ENCODE data around the gene NUP88. TPM values are rescaled to one million over a fixed set of nuclear protein-coding genes. Genes with fewer than 3 reads are reported as not detected.
"Not testable (repeated sequence)": the region's sequence is repeated elsewhere in the genome, so short reads cannot be mapped to it uniquely, and the experiment has no call there.

The NUP88 gene
- polyA plus RNA-seq, 1 donor: 55.3 TPM

- 0% methylated on average over 1 of the region's 75 CpGs for WGBS (ENCODE audit: insufficient coverage, low lambda C conversion rate)
- DNase-seq: peak; percentile 92 to 94
- Histone ChIP-seq H3K27me3 (ENCODE audit: control insufficient read depth, insufficient read depth, low read length) (no peaks in the 10 kb centered on the region), H3K4me1 (ENCODE audit: control insufficient read depth, insufficient read depth, low read length) (peaks cover 10% of the 10 kb centered on the region), H3K4me3 (ENCODE audit: low read length) (peak within 1 kb of the TSS; percentile 75), H3K9me3 (ENCODE audit: control insufficient read depth, low read depth, low read length) (no peaks in the 10 kb centered on the region), H3K27ac (ENCODE audit: low read length) (peak within 1 kb of the TSS; percentile 37), H3K36me3 (ENCODE audit: control insufficient read depth, insufficient read depth, low read length) (peaks cover 39% of the 10 kb centered on the region)
Observed at GRCh38 chr17:5438716-5439445, 19.4 kb upstream of the NUP88 start, which contains the start of gene C1QBP. Gene C1QBP, minus strand, starts transcription at chr17:5439155. Its CDS starts 82 bp downstream, at chr17:5439073.

DNA sequence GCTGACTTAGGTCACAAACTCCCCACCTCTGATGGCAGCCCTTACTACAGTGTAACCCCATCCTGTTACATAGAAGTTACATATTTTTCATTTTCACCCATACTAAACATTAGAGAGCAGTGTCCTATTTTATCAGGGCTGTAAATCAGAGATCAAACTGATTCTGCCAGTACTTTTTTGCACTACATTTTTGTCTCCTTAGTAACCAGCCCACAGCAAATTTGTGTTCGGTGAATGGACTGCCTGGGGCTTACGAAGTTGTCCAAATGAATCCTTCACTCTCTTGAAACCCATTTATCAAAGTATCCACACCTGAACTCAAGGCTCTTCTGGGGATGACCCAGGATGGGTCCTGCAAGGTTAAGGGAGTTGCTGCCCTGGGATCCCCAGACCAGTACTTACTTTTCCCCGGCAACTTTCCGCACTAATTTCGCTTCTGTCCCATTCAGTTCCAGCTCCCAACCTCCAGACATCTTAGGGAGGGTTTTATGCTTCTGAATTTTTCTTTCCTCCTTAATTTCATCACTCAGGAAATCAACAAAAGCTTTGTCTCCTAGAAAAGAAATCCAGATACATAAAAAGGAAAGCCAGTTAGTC is 18.4 kb upstream of the NUP88 start:
- Histone ChIP-seq H3K27me3 (ENCODE audit: control insufficient read depth, insufficient read depth, low read length) (no peaks in the 10 kb centered on the region), H3K27ac (ENCODE audit: low read length) (no peak overlapping the region), H3K4me1 (ENCODE audit: control insufficient read depth, insufficient read depth, low read length) (peaks cover 10% of the 10 kb centered on the region), H3K4me3 (ENCODE audit: low read length) (peak overlapping the region; percentile 75), H3K36me3 (ENCODE audit: control insufficient read depth, insufficient read depth, low read length) (peaks cover 41% of the 10 kb centered on the region), H3K9me3 (ENCODE audit: control insufficient read depth, low read depth, low read length) (no peaks in the 10 kb centered on the region)
- no peak for DNase-seq
- 57% methylated on average over 3 of the region's 5 CpGs for WGBS (ENCODE audit: insufficient coverage, low lambda C conversion rate)

DNA sequence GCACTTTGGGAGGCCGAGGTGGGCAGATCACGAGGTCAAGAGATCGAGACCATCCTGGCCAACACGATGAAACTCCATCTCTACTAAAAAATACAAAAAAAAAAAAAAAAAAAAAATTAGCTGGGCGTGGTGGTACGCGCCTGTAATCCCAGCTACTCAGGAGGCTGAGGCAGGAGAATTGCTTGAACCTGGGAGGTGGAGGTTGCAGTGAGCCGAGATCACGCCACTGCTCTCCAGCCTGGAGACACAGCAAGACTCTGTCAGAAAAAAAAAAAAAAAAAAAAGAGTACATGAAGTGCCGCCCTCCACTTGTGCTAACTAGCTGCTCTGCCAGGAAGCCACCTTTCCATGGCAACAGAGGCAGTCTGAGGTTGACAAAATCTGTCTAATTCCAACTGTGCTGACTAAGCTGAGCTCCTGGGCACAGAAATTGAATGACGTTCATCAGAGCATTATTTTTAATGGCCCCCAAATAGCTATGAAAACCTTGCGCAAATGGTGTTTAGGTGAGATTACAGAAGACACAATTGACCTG is 16.4 kb upstream of the NUP88 start:
- not testable (repeated sequence) for DNase-seq; H3K27ac ChIP-seq (ENCODE audit: low read length); H3K4me1 ChIP-seq (ENCODE audit: control insufficient read depth, insufficient read depth, low read length); H3K4me3 ChIP-seq (ENCODE audit: low read length); H3K9me3 ChIP-seq (ENCODE audit: control insufficient read depth, low read depth, low read length); H3K27me3 ChIP-seq (ENCODE audit: control insufficient read depth, insufficient read depth, low read length)
- peaks cover 51% of the 10 kb centered on the region for H3K36me3 ChIP-seq (ENCODE audit: control insufficient read depth, insufficient read depth, low read length)
- WGBS (ENCODE audit: insufficient coverage, low lambda C conversion rate): no CpG with 5 or more reads among the region's 12 CpGs

DNA sequence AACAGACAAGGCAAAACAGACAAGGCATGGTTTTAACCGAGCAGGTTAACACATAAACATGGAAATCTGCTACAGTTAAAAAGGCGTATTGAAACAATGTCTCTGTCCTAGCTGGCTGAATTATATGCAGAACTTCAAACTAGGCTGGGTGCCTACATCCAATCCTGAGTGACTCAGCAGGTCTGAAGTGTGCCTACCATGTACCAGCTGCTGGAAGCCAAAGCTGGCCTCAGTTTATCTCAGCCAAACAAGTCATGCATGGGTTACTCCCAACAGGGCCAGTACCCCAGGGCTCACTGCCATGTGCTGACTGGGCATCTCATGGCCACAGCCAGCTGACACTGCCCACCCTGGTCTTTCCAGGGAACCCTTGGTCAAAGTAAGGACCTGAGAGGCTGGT is 15.5 kb upstream of the NUP88 start:
- peaks cover 57% of the 10 kb centered on the region for H3K36me3 ChIP-seq (ENCODE audit: control insufficient read depth, insufficient read depth, low read length)
- no peak overlapping the region for H3K4me3 ChIP-seq (ENCODE audit: low read length)
- H3K9me3 ChIP-seq (ENCODE audit: control insufficient read depth, low read depth, low read length): no peaks in the 10 kb centered on the region
- no peak for DNase-seq
- H3K27ac ChIP-seq (ENCODE audit: low read length): no peak overlapping the region
- WGBS (ENCODE audit: insufficient coverage, low lambda C conversion rate): no CpG with 5 or more reads among the region's 2 CpGs
- H3K27me3 ChIP-seq (ENCODE audit: control insufficient read depth, insufficient read depth, low read length): no peaks in the 10 kb centered on the region
- peaks cover 10% of the 10 kb centered on the region for H3K4me1 ChIP-seq (ENCODE audit: control insufficient read depth, insufficient read depth, low read length)

- H3K4me3 ChIP-seq (ENCODE audit: low read length): no peak overlapping the region
- DNase-seq: no peak
- H3K27me3 ChIP-seq (ENCODE audit: control insufficient read depth, insufficient read depth, low read length): no peaks in the 10 kb centered on the region
- H3K27ac ChIP-seq (ENCODE audit: low read length): no peak overlapping the region
- no peaks in the 10 kb centered on the region for H3K4me1 ChIP-seq (ENCODE audit: control insufficient read depth, insufficient read depth, low read length)
- H3K9me3 ChIP-seq (ENCODE audit: control insufficient read depth, low read depth, low read length): no peaks in the 10 kb centered on the region
- peaks cover 81% of the 10 kb centered on the region for H3K36me3 ChIP-seq (ENCODE audit: control insufficient read depth, insufficient read depth, low read length)
- no CpG with 5 or more reads among the region's 3 CpGs for WGBS (ENCODE audit: insufficient coverage, low lambda C conversion rate)
Observed at GRCh38 chr17:5431949-5432556, 12.6 kb upstream of the NUP88 start.

GRCh38 chr17:5431234-5431633 is 11.8 kb upstream of the NUP88 start:
- WGBS (ENCODE audit: insufficient coverage, low lambda C conversion rate): no CpG with 5 or more reads among the region's 5 CpGs
- H3K9me3 ChIP-seq (ENCODE audit: control insufficient read depth, low read depth, low read length); DNase-seq; H3K27me3 ChIP-seq (ENCODE audit: control insufficient read depth, insufficient read depth, low read length); H3K4me3 ChIP-seq (ENCODE audit: low read length); H3K4me1 ChIP-seq (ENCODE audit: control insufficient read depth, insufficient read depth, low read length); H3K27ac ChIP-seq (ENCODE audit: low read length): not testable (repeated sequence)
- peaks cover 79% of the 10 kb centered on the region for H3K36me3 ChIP-seq (ENCODE audit: control insufficient read depth, insufficient read depth, low read length)

GRCh38 chr17:5430413-5430999 is 11.0 kb upstream of the NUP88 start:
- Histone ChIP-seq H3K4me1 (ENCODE audit: control insufficient read depth, insufficient read depth, low read length) (no peaks in the 10 kb centered on the region), H3K36me3 (ENCODE audit: control insufficient read depth, insufficient read depth, low read length) (peaks cover 84% of the 10 kb centered on the region), H3K27me3 (ENCODE audit: control insufficient read depth, insufficient read depth, low read length) (no peaks in the 10 kb centered on the region), H3K9me3 (ENCODE audit: control insufficient read depth, low read depth, low read length) (no peaks in the 10 kb centered on the region), H3K27ac (ENCODE audit: low read length) (no peak overlapping the region), H3K4me3 (ENCODE audit: low read length) (no peak overlapping the region)
- no CpG with 5 or more reads among the region's 3 CpGs for WGBS (ENCODE audit: insufficient coverage, low lambda C conversion rate)
- DNase-seq: no peak

- Histone ChIP-seq H3K9me3 (ENCODE audit: control insufficient read depth, low read depth, low read length) (no peaks in the 10 kb centered on the region), H3K4me3 (ENCODE audit: low read length) (no peak overlapping the region), H3K4me1 (ENCODE audit: control insufficient read depth, insufficient read depth, low read length) (no peaks in the 10 kb centered on the region), H3K36me3 (ENCODE audit: control insufficient read depth, insufficient read depth, low read length) (peaks cover 84% of the 10 kb centered on the region), H3K27me3 (ENCODE audit: control insufficient read depth, insufficient read depth, low read length) (no peaks in the 10 kb centered on the region), H3K27ac (ENCODE audit: low read length) (no peak overlapping the region)
- WGBS (ENCODE audit: insufficient coverage, low lambda C conversion rate): 80% methylated on average over 1 of the region's 3 CpGs
- peak in 1 of 2 donors; percentile 5 for DNase-seq
Observed at GRCh38 chr17:5429191-5429887, 9.9 kb upstream of the NUP88 start.

GRCh38 chr17:5425826-5426225 is 6.4 kb upstream of the NUP88 start:
- no peak overlapping the region for H3K27ac ChIP-seq (ENCODE audit: low read length)
- no CpG with 5 or more reads among the region's 3 CpGs for WGBS (ENCODE audit: insufficient coverage, low lambda C conversion rate)
- H3K27me3 ChIP-seq (ENCODE audit: control insufficient read depth, insufficient read depth, low read length): no peaks in the 10 kb centered on the region
- no peak for DNase-seq
- H3K9me3 ChIP-seq (ENCODE audit: control insufficient read depth, low read depth, low read length): no peaks in the 10 kb centered on the region
- H3K4me1 ChIP-seq (ENCODE audit: control insufficient read depth, insufficient read depth, low read length): peaks cover 3% of the 10 kb centered on the region
- peaks cover 79% of the 10 kb centered on the region for H3K36me3 ChIP-seq (ENCODE audit: control insufficient read depth, insufficient read depth, low read length)
- no peak overlapping the region for H3K4me3 ChIP-seq (ENCODE audit: low read length)

DNA sequence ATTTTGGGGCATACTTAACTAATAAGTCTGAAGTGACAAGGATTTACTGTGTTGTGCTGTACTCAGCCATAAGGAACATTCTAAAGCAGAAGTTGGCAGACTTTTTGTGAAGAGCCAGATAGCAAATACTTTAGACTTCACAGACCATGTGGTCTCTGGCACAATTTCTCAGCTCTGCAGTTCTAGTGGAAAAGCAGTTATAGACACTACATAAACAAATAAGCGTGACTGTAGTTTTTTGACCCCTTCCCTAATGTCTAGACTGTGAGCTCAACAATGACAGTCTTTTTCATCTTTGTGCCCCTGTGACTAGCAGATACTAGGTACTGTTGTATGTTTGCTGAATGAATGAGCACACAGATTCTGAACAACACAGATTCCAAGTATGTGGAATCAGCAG is 5.4 kb upstream of the NUP88 start:
- Histone ChIP-seq H3K9me3 (ENCODE audit: control insufficient read depth, low read depth, low read length) (no peaks in the 10 kb centered on the region), H3K27me3 (ENCODE audit: control insufficient read depth, insufficient read depth, low read length) (no peaks in the 10 kb centered on the region), H3K36me3 (ENCODE audit: control insufficient read depth, insufficient read depth, low read length) (peaks cover 74% of the 10 kb centered on the region), H3K4me1 (ENCODE audit: control insufficient read depth, insufficient read depth, low read length) (peaks cover 3% of the 10 kb centered on the region), H3K4me3 (ENCODE audit: low read length) (no peak overlapping the region), H3K27ac (ENCODE audit: low read length) (no peak overlapping the region)
- WGBS (ENCODE audit: insufficient coverage, low lambda C conversion rate): no CpG with 5 or more reads among the region's 1 CpG
- no peak for DNase-seq
